GM21786 (cell line): Measurements from ENCODE around the gene THAP5.
"Not testable (repeated sequence)": the region's sequence is repeated elsewhere in the genome, so short reads cannot be mapped to it uniquely, and the experiment has no call there.

Source experiments
- ATAC-seq: cut with Tn5 transposase; IDR thresholded peaks from one replicate; pipeline ENCODE4 v1.9.1; 2021; ENCODE audit not compliant: unreplicated experiment

Gene THAP5

DNA sequence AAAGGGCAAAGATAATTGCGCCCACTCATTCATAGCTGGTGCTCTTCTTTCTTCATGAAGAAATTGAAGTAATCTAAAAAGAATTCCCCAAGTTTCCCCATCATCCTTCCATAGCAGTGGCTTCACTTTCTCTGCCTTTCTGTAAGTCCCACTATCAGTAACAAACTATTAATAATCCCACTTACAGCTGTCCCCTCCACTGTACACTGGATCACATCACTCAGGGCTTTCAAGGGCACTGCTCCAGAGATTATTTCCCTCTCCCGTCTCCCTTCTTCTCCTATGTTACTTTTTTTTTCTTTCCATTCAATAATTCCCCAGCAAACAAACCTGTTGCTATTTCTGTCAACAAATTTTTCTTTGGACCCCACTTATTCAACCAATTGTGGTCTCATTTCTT, 16.3 kb upstream of the THAP5 start:
- ATAC-seq, result no peak

DNA sequence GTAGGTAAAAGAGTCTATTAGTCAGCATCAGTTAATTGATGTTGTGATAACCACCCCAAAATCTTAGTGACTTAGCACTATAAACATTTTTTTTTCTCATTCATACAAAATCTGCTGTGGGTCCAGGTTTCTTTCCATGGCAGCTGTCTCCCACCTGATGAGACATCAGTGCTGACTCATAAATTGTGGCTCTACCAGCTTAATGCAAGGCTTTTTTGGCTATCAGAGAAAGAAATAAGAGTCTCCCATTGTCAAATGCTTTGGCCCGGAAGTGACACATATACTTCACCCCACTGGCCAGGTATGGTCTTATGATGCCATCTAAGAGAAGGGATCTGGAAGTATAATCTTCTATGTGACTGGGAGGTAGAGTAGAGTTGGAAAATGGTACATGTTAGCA, 14.7 kb upstream of the THAP5 start:
- no peak for ATAC-seq

DNA sequence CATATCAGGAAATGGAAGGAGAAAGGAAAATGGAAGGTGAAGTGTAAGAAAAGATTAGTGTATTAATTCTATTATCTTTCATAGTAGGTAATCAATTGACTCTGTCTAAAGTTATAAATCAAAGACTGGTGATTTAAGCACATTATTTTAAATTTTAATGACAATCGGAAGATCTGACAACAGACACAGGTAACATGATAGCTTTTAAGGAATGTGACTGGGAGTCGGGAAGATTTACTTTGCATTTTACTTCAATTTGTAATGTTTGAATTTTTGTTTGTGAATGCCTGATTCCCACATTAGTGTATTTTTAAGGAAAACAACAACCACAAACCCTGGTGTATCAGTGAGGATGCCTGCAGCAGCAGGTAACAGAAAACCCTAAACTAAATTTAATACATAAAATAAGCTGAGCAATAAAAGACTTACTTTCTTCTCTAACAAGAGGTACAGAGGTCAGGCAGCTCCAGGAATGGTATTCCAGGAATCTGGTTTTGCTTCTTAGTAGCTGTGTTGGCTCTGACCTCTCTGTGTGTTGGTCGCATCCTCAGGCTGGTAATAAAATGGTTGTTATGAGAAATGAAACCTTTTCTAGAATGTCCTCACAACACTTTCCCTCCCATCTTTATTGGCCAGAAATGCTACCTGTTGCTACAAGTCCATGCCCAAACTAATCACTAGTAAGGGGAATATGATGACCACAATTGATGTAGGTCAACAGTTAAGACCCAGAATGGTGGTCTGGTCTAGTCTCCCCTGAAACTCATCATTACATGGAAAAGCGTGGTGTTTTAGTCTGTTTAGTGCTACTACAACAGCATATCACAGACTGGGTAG, 12.4 kb upstream of the THAP5 start:
- ATAC-seq, result no peak

DNA sequence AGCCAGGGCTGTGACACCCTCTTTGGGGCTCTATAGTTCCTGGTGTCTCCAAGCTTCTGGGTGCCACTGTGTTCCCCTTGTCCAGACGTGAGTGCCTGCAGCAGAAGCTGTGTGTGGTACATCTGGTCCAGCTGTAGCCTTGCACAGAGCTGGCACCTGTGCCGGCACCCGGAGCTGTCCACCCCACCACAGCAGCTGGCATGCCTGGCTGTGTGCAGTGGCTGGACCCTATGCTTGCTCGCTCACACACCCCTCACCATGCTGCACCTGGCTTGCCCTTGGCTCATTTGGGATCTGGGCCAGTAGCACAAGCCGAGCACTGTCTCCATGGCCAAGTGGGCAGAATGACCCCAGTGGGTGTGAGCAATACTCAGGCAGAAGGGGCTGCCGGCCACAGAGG, 10.8 kb upstream of the THAP5 start:
- no peak for ATAC-seq

DNA sequence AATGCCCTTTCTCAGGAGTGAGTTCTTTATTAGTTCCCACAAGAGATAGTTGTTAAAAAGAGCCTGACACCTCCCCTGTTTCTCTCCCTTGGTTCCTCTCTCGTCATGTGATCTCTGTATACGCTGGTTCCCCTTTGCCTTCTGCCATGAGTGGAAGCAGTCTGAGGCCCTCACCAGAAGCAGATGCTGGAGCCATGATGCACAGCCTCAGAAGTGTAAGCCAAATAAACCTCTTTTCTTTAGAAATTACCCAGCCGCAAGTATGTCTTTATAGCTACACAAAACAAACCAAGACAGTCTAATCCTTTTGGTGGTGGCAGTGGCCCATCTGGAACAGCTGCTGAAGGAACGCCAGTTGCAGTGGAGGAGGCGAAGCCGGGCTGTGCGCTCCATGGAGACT, 9.4 kb upstream of the THAP5 start:
- no peak for ATAC-seq

DNA sequence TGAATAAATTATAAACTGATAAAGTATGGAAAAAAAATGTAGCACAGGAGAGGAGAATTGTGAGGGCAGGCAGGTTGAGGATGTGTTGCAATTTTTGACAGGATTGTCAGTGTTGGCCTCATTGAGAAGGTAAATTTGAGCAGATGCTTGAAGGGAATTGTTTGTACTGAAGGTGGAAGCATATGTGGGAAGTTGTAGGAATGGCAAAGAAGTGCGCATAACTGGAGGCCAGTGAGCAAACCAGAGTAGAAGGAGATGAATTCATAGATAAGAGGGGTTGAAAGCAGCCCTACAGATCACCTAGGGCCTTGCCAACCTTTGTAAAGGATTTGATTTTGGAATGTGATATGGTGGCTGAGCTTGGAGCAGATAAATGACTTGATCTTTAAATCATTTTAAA, 6.6 kb upstream of the THAP5 start:
- ATAC-seq, result no peak

DNA sequence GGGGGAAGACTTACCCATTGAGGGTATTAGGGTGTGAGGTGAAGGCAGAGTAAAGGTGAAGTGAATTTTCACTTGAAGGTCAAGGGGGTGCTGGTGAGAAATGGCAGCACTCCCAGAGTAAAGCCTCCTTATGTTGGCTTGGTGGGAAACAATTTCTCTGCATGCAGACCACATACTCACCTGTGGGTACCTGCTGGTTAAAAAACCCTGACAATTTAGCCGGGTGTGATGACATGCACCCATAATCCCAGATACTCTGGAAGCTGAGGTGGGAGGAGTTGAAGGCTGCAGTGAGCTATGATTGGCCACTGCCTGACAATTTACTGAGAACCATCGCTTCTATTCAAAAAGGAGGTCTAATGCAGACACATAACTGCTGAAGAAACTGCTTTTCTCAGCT, 5.7 kb upstream of the THAP5 start:
- ATAC-seq, result no peak

DNA sequence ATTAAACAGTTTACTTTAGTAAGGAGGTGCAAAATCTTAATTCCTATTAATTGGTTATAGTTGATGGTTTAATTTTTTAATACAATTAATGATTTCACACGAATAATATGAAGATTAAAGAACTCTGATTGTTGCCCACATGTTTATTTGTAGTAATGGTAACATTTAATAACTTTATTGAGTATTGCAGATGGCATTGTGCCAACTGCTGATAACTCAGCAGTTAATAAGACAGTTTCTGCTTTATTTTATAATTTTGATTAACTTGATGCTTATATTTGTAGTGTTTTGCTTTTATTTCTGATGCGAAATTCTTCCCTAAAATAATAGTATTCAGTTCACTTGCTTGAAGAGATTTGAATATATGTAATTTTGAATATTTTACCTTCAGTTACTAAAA, 3.0 kb upstream of the THAP5 start:
- ATAC-seq, result no peak

DNA sequence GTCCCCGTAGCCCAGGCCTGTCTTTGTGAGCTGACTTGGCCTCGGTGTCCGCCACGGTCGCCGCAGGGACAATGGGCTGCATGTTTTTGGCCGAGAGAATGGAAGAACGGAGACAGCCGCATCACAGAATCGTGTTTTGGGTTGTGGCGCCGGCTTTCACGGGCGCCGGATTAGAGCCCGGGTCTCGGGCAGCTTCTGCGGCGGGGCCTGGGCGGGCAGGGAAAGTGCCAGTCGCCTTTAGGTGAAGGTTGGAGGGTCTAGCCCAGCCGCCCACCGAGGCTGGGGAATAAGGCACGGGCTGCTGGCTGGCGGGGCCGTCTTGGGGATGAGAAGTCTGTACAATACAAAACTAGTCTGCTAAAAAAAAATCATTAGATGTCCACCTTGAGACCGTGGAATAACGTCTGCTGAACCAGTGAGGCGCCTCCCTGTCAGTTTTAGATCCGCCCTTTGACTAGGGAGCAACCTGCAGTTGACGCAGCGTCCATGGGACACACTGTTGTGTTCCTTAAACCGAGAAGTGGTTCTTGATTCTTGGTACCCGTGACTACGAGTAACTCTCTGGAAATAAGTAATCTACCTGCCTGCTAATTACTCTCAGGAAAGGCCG, 745 bp upstream of the THAP5 start:
- ATAC-seq, result peak; percentile 23

DNA sequence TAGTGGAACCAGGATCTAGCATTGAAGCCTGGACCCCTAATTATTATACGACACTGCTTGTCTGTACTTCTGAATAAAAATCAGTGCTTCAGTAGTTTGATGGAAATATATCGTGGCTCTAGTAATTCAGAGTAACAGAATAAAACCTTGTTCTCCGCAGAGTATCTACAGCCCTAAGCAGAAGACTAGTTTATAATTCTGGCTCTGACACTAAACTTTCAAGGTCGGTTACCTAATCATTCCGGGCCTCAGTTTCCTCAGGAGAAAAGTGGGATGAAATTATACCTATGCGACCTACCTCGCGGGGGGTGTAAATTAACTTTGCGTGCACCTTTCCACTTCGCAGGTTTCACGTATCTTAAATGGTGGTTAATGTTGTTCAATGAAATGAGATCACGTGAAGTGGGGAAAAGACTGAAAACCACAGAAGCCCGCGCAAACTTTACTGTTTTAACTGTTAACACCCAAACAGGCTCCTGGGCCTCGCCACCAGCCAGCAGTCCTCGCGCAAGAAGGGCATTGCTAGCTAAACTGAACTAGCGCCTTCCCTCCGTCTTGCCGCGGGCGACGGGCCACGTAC, 615 bp downstream of the THAP5 start:
- no peak for ATAC-seq

DNA sequence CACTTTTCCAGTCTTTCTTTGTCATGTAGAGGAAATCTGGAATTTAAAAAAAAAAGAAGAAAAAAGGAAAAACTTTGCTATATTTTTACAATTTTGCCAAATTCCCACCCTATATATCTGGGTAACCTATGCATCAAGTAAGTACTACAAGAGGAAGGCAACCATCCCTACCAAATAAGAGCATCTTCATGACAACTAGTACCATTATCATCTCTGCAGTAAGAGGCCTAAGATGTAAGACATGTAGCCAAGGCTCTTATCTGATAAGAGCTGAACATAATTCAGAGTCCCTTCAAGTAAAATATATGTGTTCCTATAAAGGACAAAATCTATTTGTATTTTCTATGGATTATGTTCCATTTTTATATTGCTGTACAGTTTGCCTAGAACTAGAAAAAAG, 3.5 kb downstream of the THAP5 start:
- no peak for ATAC-seq

DNA sequence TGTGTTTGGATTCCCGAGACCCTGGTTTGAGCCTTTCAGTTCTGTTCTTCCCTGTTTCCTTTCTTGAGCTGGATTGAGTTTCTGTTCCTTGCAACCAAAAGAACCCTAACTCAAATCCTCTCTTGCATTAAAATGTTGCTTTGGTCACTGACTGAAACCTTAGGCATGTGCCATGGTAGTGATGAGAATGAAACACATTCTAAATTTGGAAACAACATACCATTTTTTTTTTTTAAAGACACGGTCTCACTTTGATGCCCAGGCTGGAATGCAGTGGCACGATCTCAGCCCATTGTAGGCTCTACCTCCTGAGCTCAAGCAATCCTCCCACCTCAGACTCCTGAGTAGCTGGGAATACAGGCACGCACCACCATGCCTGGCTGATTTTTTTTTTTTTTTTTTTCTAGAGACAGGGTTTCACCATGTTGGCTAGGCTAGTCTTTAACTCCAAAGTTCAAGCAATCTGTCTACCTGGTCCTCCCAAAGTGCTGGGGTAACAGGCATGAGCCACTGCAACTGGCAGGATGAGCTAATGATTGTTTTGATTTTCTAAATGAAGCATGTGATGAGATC, 8.4 kb downstream of the THAP5 start:
- no peak for ATAC-seq

DNA sequence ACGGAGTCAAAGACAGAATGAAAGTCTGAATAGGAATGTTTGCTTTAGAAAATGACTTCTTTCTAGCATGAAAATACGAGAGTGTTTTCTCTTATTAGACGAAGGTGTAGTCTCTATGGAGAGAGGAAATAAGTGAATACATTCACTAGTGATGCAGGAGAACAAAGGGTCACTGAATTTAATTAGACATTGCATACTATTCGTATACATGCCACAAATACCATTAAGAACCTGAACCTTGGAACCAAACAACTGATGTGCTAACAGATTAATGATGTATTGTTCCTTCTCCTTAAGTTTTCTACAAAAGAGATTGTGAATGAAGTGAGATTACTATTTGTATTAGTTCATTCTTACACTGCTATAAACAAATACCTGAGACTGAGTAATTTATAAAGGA, 10.3 kb downstream of the THAP5 start:
- ATAC-seq, result no peak

DNA sequence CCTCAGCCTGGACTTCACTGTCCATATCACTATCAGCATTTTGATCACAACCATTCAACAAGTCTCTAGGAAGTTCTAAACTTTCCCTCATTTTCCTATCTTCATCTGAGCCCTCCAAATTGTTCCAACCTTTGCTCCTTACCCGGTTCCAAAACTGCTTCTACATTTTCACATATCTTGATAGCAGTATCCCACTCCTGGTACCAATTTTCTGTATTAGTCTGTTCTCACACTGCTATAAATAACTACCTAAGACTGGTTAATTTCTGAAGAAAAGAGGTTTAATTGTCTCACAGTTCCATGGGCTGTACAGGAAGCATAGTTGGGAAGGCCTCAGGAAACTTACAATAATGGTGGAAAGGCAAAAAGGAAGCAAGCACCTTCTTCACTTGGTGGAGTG, 11.9 kb downstream of the THAP5 start:
- no peak for ATAC-seq

DNA sequence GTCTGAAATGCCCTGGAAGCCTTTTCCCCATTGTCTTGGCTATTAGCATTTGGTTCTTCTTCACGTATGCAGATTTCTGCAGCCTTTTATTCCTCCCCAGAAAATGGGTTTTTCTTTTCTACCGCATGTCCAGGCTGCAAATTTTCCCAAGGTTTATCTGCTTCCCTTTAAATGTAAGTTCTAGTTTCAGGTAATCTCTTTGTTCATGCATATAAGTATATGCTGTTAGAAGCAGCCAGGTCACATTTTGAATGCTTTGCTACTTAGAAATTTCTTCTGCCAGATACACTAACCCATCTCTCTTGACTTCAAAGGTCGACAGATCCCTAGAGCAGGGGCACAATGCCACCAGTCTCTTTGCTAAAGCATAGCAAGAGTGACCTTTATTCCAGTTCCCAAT, 12.3 kb downstream of the THAP5 start:
- no peak for ATAC-seq

DNA sequence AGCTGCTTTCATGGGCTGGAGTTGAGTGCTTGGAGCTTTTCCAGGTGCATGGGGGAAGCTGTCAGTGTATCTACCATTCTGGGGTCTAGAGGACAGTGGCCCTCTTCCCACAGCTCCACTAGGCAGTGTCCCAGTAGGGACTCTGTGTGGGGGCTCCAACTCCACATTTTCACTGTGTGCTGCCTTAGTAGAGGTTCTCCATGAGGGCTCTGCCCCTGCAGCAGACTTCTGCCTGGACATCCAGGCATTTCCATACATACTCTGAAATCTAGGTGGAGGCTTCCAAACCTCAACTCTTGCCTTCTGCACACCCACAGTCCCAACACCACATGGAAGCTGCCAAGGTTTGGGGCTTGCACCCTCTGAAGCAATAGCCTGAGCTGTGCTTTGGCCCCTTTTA, 12.8 kb downstream of the THAP5 start:
- ATAC-seq, result not testable (repeated sequence)

DNA sequence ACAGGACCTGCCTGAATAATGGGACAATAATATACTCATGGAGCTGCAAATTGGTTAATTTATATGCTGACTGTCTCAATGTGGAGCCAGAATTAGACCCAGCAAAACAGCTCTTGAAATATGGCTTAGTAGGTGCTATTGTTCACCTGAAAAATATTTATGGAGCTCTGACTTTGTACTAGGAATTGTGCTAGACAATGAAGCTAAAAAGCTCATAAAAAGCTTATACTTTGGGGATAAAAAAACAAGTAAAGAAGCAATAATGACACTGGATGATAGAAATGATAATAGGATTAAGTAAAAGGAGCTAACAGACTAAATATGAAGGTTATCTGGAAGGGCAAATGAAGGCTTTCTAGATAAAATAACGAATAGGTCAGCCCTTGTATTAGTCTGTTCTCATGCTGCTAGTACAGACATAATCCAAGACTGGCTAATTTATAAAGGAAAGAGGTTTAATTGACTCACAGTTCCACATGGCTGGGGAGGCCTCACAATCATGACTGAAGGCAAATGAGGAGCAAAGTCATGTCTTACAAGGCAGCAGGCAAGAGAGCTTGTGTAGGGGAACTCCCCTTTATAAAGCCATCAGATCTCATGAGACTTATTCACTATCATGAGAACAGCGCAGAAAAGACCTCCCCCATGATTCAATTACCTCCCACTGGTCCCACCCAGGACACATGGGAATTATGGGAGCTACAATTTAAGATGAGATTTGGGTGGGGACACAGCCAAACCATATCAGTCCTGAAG, 21.2 kb downstream of the THAP5 start:
- ATAC-seq, result not testable (repeated sequence)

DNA sequence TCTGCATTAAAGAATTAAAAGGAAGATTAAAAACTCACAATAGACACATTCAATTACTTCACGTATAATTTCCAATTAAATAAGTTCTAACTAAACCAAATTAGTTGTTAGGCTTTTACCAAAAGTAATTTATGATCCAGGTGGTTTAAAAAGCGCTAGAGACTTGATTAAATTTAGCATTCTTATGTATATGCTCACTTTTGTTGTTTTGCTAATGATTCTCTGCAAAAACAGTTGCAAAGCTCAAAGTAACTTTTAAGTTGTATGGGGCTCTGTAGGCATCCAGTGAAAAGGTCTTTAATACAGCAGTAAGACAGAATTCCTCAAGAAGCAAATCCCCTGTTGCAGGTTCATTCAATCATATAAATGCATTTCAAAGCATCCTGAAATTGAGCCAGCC, 28.0 kb downstream of the THAP5 start:
- ATAC-seq, result no peak

DNA sequence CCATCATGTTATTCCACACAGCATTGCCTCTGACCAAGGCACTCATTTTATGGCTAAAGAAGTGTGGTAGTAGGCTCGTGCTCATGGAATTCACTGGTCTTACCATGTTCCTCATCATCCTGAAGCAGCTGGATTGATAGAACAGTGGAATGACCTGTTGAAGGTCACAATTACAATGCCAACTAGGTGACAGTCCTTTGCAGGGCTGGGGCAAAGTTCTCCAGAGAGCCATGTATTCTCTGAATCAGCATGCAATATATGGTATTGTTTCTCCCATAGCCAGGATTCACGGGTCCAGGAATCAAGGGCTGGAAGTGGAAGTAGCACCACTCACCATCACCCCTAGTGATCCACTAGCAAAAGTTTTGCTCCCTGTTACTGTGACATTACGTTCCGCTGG, 30.8 kb downstream of the THAP5 start:
- ATAC-seq, result not testable (repeated sequence)

DNA sequence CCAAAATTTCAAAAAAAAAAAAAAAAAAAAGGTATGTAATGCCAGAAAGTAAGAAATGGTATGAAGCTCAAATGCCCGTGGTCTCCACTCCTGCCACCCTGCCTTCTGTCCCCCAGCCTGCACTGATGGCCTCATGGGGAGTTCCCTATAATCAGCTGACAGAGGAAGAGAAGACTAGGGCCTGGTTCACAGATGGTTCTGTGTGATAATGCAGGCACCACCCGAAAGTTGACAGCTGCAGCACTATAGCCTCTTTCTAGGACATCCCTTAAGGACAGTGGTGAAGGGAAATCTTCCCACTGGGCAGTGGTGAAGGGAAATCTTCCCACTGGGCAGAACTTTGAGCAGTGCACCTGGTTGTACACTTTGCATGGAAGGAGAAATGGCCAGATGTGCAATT, 31.3 kb downstream of the THAP5 start:
- ATAC-seq, result not testable (repeated sequence)

DNA sequence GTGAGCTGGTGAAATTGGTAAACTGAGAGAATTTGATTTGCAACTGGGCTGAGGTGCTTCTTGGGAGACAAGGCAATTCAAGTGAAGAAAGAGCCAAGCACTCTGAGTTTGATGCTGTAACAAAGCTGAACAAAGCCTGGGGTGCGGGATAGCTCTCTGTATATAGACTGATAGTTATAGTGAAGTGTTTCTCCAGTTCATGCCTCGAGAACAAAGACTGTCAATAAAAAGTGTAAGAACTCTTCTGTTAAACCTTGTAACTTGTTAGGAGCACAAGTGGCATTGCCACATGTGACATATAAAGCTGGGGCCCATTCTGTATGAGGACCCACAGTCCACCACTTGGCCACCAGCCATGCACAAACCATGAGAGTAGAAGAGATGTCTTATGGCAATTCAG, 32.3 kb downstream of the THAP5 start:
- no peak for ATAC-seq
